IMR-90 (cell line): ENCODE results near the gene OXCT2. TPM values are rescaled to one million over a fixed set of nuclear protein-coding genes. Genes with fewer than 3 reads are reported as not detected.

Experiments
- ATAC-seq: fragments of 200-7000 bp; cut with Tn5 transposase; 2 replicates; pipeline ENCODE4 v1.9.1; 2020; ENCODE audit warnings: low read depth, mild to moderate bottlenecking, moderate library complexity
- BruUV-seq: library from RNA; stranded (reverse); fragments of 400-500 nt; replicated peaks from 2 replicates; lab custom pipeline; 2021; lab: Mats Ljungman, UMichigan
- CTCF ChIA-PET: fragments of 300-600 bp; formaldehyde crosslinking; extraction: SDS; loops from one replicate; lab custom pipeline; 2021; ENCODE audit warnings: antibody characterized with exemption; lab: Yijun Ruan, JAX
- POLR2A ChIA-PET: fragments of 300-600 bp; sonication (Branson Sonifier 250); formaldehyde crosslinking; loops from one replicate; lab custom pipeline; 2022; ENCODE audit warnings: antibody characterized with exemption; ENCODE audit not compliant: unreplicated experiment; lab: Charles Lee
- DNase-seq: peaks from one replicate; pipeline ENCODE4 v3.0.0; 2013
- H2AFZ ChIP-seq: replicated peaks from 2 replicates; pipeline ENCODE3; 2013; ENCODE audit warnings: low read length, mild to moderate bottlenecking; ENCODE audit not compliant: poor library complexity
- H2AK5ac ChIP-seq: 2 replicates; pipeline ENCODE4 v1.6.1; 2013; ENCODE audit warnings: low read depth, low read length, inconsistent platforms
- H2AK9ac ChIP-seq: replicated peaks from 2 replicates; pipeline ENCODE3; 2013; ENCODE audit warnings: mild to moderate bottlenecking, low read depth, low read length, moderate library complexity; ENCODE audit not compliant: poor library complexity
- H2BK120ac ChIP-seq: 2 replicates; pipeline ENCODE4 v1.6.1; 2013; ENCODE audit warnings: low read depth, low read length, inconsistent platforms
- H2BK15ac ChIP-seq: 3 replicates; pipeline ENCODE4 v1.6.1; 2013; ENCODE audit warnings: low read depth, low read length, inconsistent platforms
- H2BK20ac ChIP-seq: 2 replicates; pipeline ENCODE4 v1.6.1; 2013; ENCODE audit warnings: low read depth, mild to moderate bottlenecking, inconsistent platforms, low read length, moderate library complexity
- H2BK5ac ChIP-seq: 2 replicates; pipeline ENCODE4 v1.6.1; 2013; ENCODE audit warnings: mild to moderate bottlenecking, low read depth, low read length, inconsistent platforms; ENCODE audit not compliant: poor library complexity, severe bottlenecking
- H3K14ac ChIP-seq: replicated peaks from 2 replicates; pipeline ENCODE4 v1.6.1; 2013; ENCODE audit warnings: low read depth, low read length, inconsistent platforms
- H3K18ac ChIP-seq: 2 replicates; pipeline ENCODE4 v1.6.1; 2013; ENCODE audit warnings: low read depth, low read length, control low read depth
- H3K23ac ChIP-seq: 2 replicates; pipeline ENCODE4 v1.6.1; 2013; ENCODE audit warnings: low read depth, low read length, inconsistent platforms
- H3K27ac ChIP-seq: 2 replicates; pipeline ENCODE4 v1.5.1; 2013; ENCODE audit warnings: mild to moderate bottlenecking, control low read depth, low read length; ENCODE audit not compliant: insufficient read depth
- H3K27me3 ChIP-seq: 2 replicates; pipeline ENCODE4 v1.6.1; 2013; ENCODE audit warnings: low read length; ENCODE audit not compliant: control insufficient read depth, insufficient read depth
- H3K36me3 ChIP-seq: 2 replicates; pipeline ENCODE4 v1.6.1; 2013; ENCODE audit warnings: low read length, mixed read lengths; ENCODE audit not compliant: control insufficient read depth, insufficient read depth
- H3K4ac ChIP-seq: 2 replicates; pipeline ENCODE4 v1.6.1; 2013; ENCODE audit warnings: low read depth, low read length, inconsistent platforms
- H3K4me1 ChIP-seq: 2 replicates; pipeline ENCODE4 v1.6.1; 2013; ENCODE audit warnings: low read length, mixed read lengths; ENCODE audit not compliant: control insufficient read depth, insufficient read depth
- H3K4me2 ChIP-seq: 2 replicates; pipeline ENCODE4 v1.6.1; 2013; ENCODE audit warnings: low read depth, mild to moderate bottlenecking, control low read depth, low read length, moderate library complexity
- H3K4me3 ChIP-seq: 2 replicates; pipeline ENCODE4 v1.5.1; 2013; ENCODE audit warnings: low read depth, mild to moderate bottlenecking, control low read depth, low read length, moderate library complexity; ENCODE audit not compliant: insufficient read depth
- H3K56ac ChIP-seq: 2 replicates; pipeline ENCODE4 v1.6.1; 2013; ENCODE audit warnings: low read length, inconsistent platforms; ENCODE audit not compliant: insufficient read depth; ENCODE audit errors: extremely low read depth
- H3K79me1 ChIP-seq, 2 experiments: 2 replicates each; pipeline ENCODE4 v1.6.1; 2013; ENCODE audit warnings: low read length in 2 of 2, inconsistent platforms in 1 of 2, low read depth in 1 of 2
- H3K9ac ChIP-seq: 2 replicates; pipeline ENCODE4 v1.6.1; 2013; ENCODE audit warnings: low read depth, low read length, control low read depth
- H3K9me1 ChIP-seq: 2 replicates; pipeline ENCODE4 v1.6.1; 2013; ENCODE audit warnings: low read length, inconsistent platforms; ENCODE audit not compliant: insufficient read depth
- H3K9me3 ChIP-seq: 2 replicates; pipeline ENCODE4 v1.6.1; 2013; ENCODE audit warnings: low read length; ENCODE audit not compliant: control insufficient read depth, insufficient read depth
- H4K20me1 ChIP-seq: 2 replicates; pipeline ENCODE4 v1.6.1; 2013; ENCODE audit warnings: low read length, inconsistent platforms; ENCODE audit not compliant: insufficient read depth
- H4K5ac ChIP-seq: 2 replicates; pipeline ENCODE4 v1.6.1; 2013; ENCODE audit warnings: mild to moderate bottlenecking, low read depth, low read length, control low read depth
- H4K8ac ChIP-seq, 2 experiments: 2 replicates each; pipeline ENCODE4 v1.6.1; 2013; ENCODE audit warnings: low read depth in 2 of 2, low read length in 2 of 2, control low read depth in 1 of 2, inconsistent platforms in 1 of 2
- H4K91ac ChIP-seq: 2 replicates; pipeline ENCODE4 v1.6.1; 2013; ENCODE audit warnings: low read depth, low read length, inconsistent platforms; ENCODE audit not compliant: insufficient read depth
- BHLHE40 ChIP-seq: fragments of 150-350 bp; IDR thresholded peaks from 2 replicates; pipeline ENCODE4 v1.6.1; 2016; ENCODE audit warnings: mild to moderate bottlenecking, low read depth, low read length
- CEBPB ChIP-seq: IDR thresholded peaks from 2 replicates; pipeline ENCODE4 v1.6.1; 2012; ENCODE audit warnings: low read depth, low read length, improper control_type of control experiment
- CHD1 ChIP-seq: IDR thresholded peaks from 2 replicates; pipeline ENCODE4 v1.6.1; 2012; ENCODE audit warnings: low read depth, low read length, improper control_type of control experiment
- FOS ChIP-seq: fragments of 150-350 bp; IDR thresholded peaks from 2 replicates; pipeline ENCODE4 v1.6.1; 2016; ENCODE audit warnings: low read depth, low read length
- MAFK ChIP-seq: IDR thresholded peaks from 2 replicates; pipeline ENCODE4 v1.6.1; 2012; ENCODE audit warnings: low read depth, low read length, improper control_type of control experiment
- MAZ ChIP-seq: IDR thresholded peaks from 2 replicates; pipeline ENCODE4 v1.6.1; 2012; ENCODE audit warnings: low read depth, mild to moderate bottlenecking, low read length, improper control_type of control experiment, moderate library complexity, borderline replicate concordance
- MXI1 ChIP-seq: IDR thresholded peaks from 2 replicates; pipeline ENCODE4 v1.6.1; 2012; ENCODE audit warnings: low read depth, mild to moderate bottlenecking, low read length, moderate library complexity, borderline replicate concordance
- NFE2L2 ChIP-seq: fragments of 150-350 bp; IDR thresholded peaks from 2 replicates; pipeline ENCODE4 v1.6.1; 2016; ENCODE audit warnings: low read depth, mild to moderate bottlenecking, low read length
- POLR2A ChIP-seq: IDR thresholded peaks from 2 replicates; pipeline ENCODE4 v1.6.1; 2012; ENCODE audit warnings: mild to moderate bottlenecking, low read depth, low read length
- RAD21 ChIP-seq: IDR thresholded peaks from 2 replicates; pipeline ENCODE4 v1.6.1; 2012; ENCODE audit warnings: low read length, improper control_type of control experiment
- RCOR1 ChIP-seq: IDR thresholded peaks from 2 replicates; pipeline ENCODE4 v1.6.1; 2012; ENCODE audit warnings: mild to moderate bottlenecking, low read length, improper control_type of control experiment; ENCODE audit not compliant: insufficient replicate concordance
- RFX5 ChIP-seq: IDR thresholded peaks from 2 replicates; pipeline ENCODE4 v1.8.0; 2012; ENCODE audit warnings: low read depth, mild to moderate bottlenecking, low read length, moderate library complexity
- SMC3 ChIP-seq: fragments of 150-350 bp; IDR thresholded peaks from 2 replicates; pipeline ENCODE4 v1.6.1; 2016; ENCODE audit warnings: low read depth, mild to moderate bottlenecking, antibody characterized with exemption, low read length, moderate library complexity
- USF2 ChIP-seq: fragments of 150-350 bp; IDR thresholded peaks from 2 replicates; pipeline ENCODE4 v1.6.1; 2017; ENCODE audit warnings: mild to moderate bottlenecking, antibody characterized with exemption, low read length, low read depth
- WGBS, 2 experiments: methylation state at CpG; one replicate each; pipeline versions ENCODE4 v1.1.5 to v1.1.7; 2013; ENCODE audit warnings: missing lambda C conversion rate in 2 of 2; ENCODE audit not compliant: insufficient read length in 1 of 2; ENCODE audit errors: extremely low coverage in 2 of 2; 5-methylcytosine and 5-hydroxymethylcytosine counted together
- dilution Hi-C: fragments of 300-500 bp; cut with HindIII; formaldehyde crosslinking; loops from one replicate; pipeline ENCODE4 v1.14.3; 2018; ENCODE audit warnings: low sequenced_read_pairs; ENCODE audit not compliant: unreplicated experiment
- in situ Hi-C: fragments of 300-500 bp; cut with MboI; formaldehyde crosslinking; loops from 3 replicates; pipeline ENCODE4 v1.14.3; 2019; ENCODE audit warnings: low sequenced_read_pairs, inconsistent platforms, mixed read lengths
- intact Hi-C: fragments of 100-400 bp; cut with micrococcal nuclease; formaldehyde crosslinking; loops from 2 replicates; pipeline ENCODE4 v1.10.0; 2022
- polyA plus RNA-seq, 3 experiments: library from polyadenylated mRNA; depleted of rRNA; stranded (reverse); fragments of >200 nt; gene quantifications; 2 replicates each; pipeline ENCODE4 v1.2.3, GENCODE V29; 2012; ENCODE audit warnings: low replicate concordance in 1 of 3
- total RNA-seq: library from RNA; depleted of rRNA; stranded (reverse); fragments of >200 nt; gene quantifications from 2 replicates; pipeline ENCODE4 v1.2.3, GENCODE V29; 2012
- TF ChIP-seq, protein P1 (sequence below): fragments of 150-350 bp; IDR thresholded peaks from 2 replicates; pipeline ENCODE4 v1.6.1; 2016; ENCODE audit warnings: low read depth, mild to moderate bottlenecking, low read length, moderate library complexity, borderline replicate concordance
- TF ChIP-seq, protein P2 (sequence below): conservative IDR thresholded peaks from 2 replicates; pipeline ENCODE4 v1.5.1; 2012; ENCODE audit warnings: mild to moderate bottlenecking, low read depth, low read length, improper control_type of control experiment

The OXCT2 gene
- total and polyA plus RNA-seq, 2 of the 4 experiments (the other 2 are of a cell fraction) = 0.18 to 0.22 TPM

DNA sequence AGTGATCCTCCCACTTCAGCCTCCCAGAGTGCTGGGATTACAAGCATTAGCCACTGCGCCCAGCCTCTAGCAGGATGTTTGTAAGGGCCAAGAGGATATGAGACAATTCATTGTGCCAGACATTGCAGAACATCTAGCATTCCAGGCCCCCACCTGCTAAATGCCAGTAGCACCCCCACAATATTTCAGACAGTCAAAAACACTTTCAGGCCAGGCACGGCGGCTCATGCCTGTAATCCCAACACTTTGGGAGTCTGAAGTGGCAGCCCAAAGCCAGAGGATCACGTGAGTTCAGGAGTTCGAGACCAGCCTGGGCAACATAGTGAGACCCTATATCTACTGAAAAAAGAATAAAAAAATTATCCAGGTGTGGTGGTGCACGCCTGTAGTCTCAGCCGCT lies 19.6 kb downstream of the OXCT2 start:
- no peak overlapping the region for H2BK120ac ChIP-seq
- intact Hi-C loops = no loop called here
- H3K4me2 ChIP-seq = no peak overlapping the region
- no peak overlapping the region for H2BK5ac ChIP-seq
- no peak overlapping the region for H4K91ac ChIP-seq
- no peak overlapping the region for H3K4me3 ChIP-seq
- ChIA-PET POLR2A (no interaction called here), CTCF (no interaction called here)
- H3K4me1 ChIP-seq = no peaks in the 10 kb centered on the region; the same call in 1 of the 2 replicates
- H3K79me1 ChIP-seq = 0 out of 4 replicates have a peak, but pooled peaks cover 0 to 3% of the 10 kb centered on the region in 2 experiments
- H3K9me1 ChIP-seq = no peaks in the 10 kb centered on the region
- no peak overlapping the region for H3K18ac ChIP-seq
- peaks cover 57% of the 10 kb centered on the region for H3K36me3 ChIP-seq
- WGBS, 2 experiments = no CpG with 5 or more reads among the region's 7 CpGs
- DNase-seq (no peak), ATAC-seq (no peak)
- H2AK5ac ChIP-seq = no peak overlapping the region
- H3K27ac ChIP-seq = no peak overlapping the region
- no TSS peak for BruUV-seq
- TF ChIP-seq RAD21 (no peak), NFE2L2 (no peak), SMC3 (no peak), RFX5 (no peak), FOS (no peak), CEBPB (no peak), MAZ (no peak), USF2 (no peak), CHD1 (no peak), MAFK (no peak), BHLHE40 (no peak), RCOR1 (no peak), MXI1 (no peak), POLR2A (no peak)
- TF ChIP-seq, protein P1, sequence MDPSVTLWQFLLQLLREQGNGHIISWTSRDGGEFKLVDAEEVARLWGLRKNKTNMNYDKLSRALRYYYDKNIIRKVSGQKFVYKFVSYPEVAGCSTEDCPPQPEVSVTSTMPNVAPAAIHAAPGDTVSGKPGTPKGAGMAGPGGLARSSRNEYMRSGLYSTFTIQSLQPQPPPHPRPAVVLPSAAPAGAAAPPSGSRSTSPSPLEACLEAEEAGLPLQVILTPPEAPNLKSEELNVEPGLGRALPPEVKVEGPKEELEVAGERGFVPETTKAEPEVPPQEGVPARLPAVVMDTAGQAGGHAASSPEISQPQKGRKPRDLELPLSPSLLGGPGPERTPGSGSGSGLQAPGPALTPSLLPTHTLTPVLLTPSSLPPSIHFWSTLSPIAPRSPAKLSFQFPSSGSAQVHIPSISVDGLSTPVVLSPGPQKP = no peak
- TF ChIP-seq, protein P2, sequence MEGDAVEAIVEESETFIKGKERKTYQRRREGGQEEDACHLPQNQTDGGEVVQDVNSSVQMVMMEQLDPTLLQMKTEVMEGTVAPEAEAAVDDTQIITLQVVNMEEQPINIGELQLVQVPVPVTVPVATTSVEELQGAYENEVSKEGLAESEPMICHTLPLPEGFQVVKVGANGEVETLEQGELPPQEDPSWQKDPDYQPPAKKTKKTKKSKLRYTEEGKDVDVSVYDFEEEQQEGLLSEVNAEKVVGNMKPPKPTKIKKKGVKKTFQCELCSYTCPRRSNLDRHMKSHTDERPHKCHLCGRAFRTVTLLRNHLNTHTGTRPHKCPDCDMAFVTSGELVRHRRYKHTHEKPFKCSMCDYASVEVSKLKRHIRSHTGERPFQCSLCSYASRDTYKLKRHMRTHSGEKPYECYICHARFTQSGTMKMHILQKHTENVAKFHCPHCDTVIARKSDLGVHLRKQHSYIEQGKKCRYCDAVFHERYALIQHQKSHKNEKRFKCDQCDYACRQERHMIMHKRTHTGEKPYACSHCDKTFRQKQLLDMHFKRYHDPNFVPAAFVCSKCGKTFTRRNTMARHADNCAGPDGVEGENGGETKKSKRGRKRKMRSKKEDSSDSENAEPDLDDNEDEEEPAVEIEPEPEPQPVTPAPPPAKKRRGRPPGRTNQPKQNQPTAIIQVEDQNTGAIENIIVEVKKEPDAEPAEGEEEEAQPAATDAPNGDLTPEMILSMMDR = no peak
- H2BK20ac ChIP-seq = no peak overlapping the region
- H3K23ac ChIP-seq = no peak overlapping the region
- H3K56ac ChIP-seq = no peak overlapping the region
- no peak overlapping the region for H3K14ac ChIP-seq
- no peak overlapping the region for H3K4ac ChIP-seq
- dilution Hi-C loops = no loop called here
- no peak overlapping the region for H2BK15ac ChIP-seq
- no peaks in the 10 kb centered on the region for H3K9me3 ChIP-seq
- H4K5ac ChIP-seq = no peak overlapping the region
- in situ Hi-C loops = no loop called here
- no peak overlapping the region for H3K9ac ChIP-seq
- no peak overlapping the region for H2AFZ ChIP-seq
- H4K20me1 ChIP-seq = no peaks in the 10 kb centered on the region
- H2AK9ac ChIP-seq = no peak overlapping the region
- H4K8ac ChIP-seq = no peak overlapping the region
- H3K27me3 ChIP-seq = no peaks in the 10 kb centered on the region
